Suprapubic skin (tissue), 4 donors: ENCODE measurements around the gene PSMB8.

Experiments
- CTCF ChIP-seq, 2 donors: fragments of 200-600 bp in 1 of 2; fragments of 450-650 bp in 1 of 2; sonication (generic) in 1 of 2; IDR thresholded peaks; one replicate each; pipeline ENCODE4 v1.5.1; 2016 to 2019; ENCODE audit warnings: antibody characterized with exemption in 2 of 2, mild to moderate bottlenecking in 1 of 2, moderate library complexity in 1 of 2
- POLR2A ChIP-seq, 2 donors: fragments of 450-650 bp; IDR thresholded peaks; one replicate each; pipeline ENCODE4 v1.6.1; 2017; ENCODE audit warnings: antibody characterized with exemption in 2 of 2, mild to moderate bottlenecking in 2 of 2, moderate library complexity in 2 of 2
- POLR2AphosphoS5 ChIP-seq, 3 donors: sonication (generic); formaldehyde crosslinking; IDR thresholded peaks; one replicate each; pipeline ENCODE4 v1.6.1; 2017; ENCODE audit warnings: antibody characterized with exemption in 3 of 3

GRCh38 chr6:32888576-32888975, 44.7 kb upstream of the PSMB8 start:
- TF ChIP-seq POLR2AphosphoS5 (IDR thresholded peaks at IDR 0.05) (no peak), CTCF (IDR thresholded peaks at IDR 0.05) (no peak), POLR2A (IDR thresholded peaks at IDR 0.05) (no peak)
